Erythroblast (primary cell): ENCODE data around the gene MAGEA4.

Experiments
- GATA1 ChIP-seq: IDR thresholded peaks from 2 replicates; pipeline ENCODE4 v1.6.1; 2011; ENCODE audit warnings: low read depth, mild to moderate bottlenecking, control low read depth, low read length, moderate library complexity
- POLR2A ChIP-seq: IDR thresholded peaks from 2 replicates; pipeline ENCODE4 v1.6.1; 2011; ENCODE audit warnings: mild to moderate bottlenecking, low read length

GRCh38 chrX:151962034-151962433 lies 49.3 kb downstream of the MAGEA4 start:
- TF ChIP-seq POLR2A, result no peak
- TF ChIP-seq GATA1, result no peak
